ENCODE results near the gene CISH. TPM values are rescaled to one million over a fixed set of nuclear protein-coding genes. Genes with fewer than 3 reads are reported as not detected.

Gene CISH
- total and polyA plus RNA-seq, 9 of the 15 experiments (the other 6 are each of a cell fraction or from before 2014, with no cell fraction given), result 1.7 to 47.7 (median 18.3) TPM

DNA sequence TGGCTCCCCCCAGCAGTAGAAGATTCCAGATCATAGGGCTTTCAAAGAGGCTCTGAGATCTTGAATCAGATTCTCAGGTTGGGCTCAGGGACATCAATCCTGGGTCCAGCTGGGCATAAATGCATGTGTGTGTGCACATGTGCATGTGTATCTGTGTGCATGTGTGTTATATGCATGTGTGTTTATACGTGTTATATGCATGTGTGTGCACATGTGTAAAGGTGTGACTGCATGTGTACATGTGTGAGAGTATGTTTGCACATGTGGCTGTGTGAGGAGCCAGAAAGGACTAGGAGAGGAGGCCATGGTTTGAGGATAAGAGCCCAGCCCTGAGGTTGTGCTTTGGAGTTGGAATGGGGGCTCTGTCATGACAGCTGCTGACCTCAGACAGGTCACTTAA lies 3.6 kb upstream of the CISH start:
- in situ Hi-C loops (cut with MboI), result loop anchor here (5.0 kb wide), 1 partner anchor 762 kb away; no protein-coding TSS in a partner anchor

More for the DNA sequence above, 3.6 kb upstream of the CISH start:
- H3K4me1 ChIP-seq (replicated peaks in 1 of 2; ENCODE audit: control insufficient read depth in 2 of 2, insufficient read depth in 2 of 2, low read length in 2 of 2), result peaks cover 24 to 40% of the 10 kb centered on the region in 2 experiments; a peak in 4 of 5 replicates
- no peak overlapping the region for H3K4me3 ChIP-seq
- ChIA-PET POLR2A (interaction anchor here (1.2 kb wide), 1 partner anchor 1055 kb away, joined by 3 read pairs; no protein-coding TSS in a partner anchor), CTCF (ENCODE audit: low intra/inter-chr PET ratio) (interaction anchor here (0.9 to 5.4 kb wide), 3 partner anchors 38 to 757 kb away, joined by 3 to 56 read pairs (median 5); no protein-coding TSS in a partner anchor)
- no peak for ATAC-seq
- peaks cover 61% of the 10 kb centered on the region for H3K79me2 ChIP-seq (ENCODE audit: control insufficient read depth, insufficient read depth, low read length)
- peaks cover 19% of the 10 kb centered on the region; the same call in 2 of the 3 replicates for H3K36me3 ChIP-seq (ENCODE audit: control insufficient read depth, insufficient read depth, low read length)
- no peak overlapping the region for H3K4me2 ChIP-seq (ENCODE audit: insufficient read depth, low read length)
- no peak for TF ChIP-seq TAF9B (IDR thresholded peaks at IDR 0.05; ENCODE audit: partially characterized antibody)
- TF ChIP-seq POLR2AphosphoS5 (IDR thresholded peaks at IDR 0.05; ENCODE audit: control insufficient read depth, insufficient read depth, low read depth, low read length), result no peak
- no peak for TF ChIP-seq SREBF2 (CRISPR knock-in tag; IDR thresholded peaks at IDR 0.05)
- no peak for TF ChIP-seq KDM4B (IDR thresholded peaks at IDR 0.05; ENCODE audit: borderline replicate concordance in 2 of 2, low read depth in 1 of 2)
- TF ChIP-seq, protein P1, sequence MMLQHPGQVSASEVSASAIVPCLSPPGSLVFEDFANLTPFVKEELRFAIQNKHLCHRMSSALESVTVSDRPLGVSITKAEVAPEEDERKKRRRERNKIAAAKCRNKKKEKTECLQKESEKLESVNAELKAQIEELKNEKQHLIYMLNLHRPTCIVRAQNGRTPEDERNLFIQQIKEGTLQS (IDR thresholded peaks at IDR 0.05), result no peak
- TF ChIP-seq, protein P1 (CRISPR knock-in tag; conservative IDR thresholded peaks at IDR 0.05), result no peak
- TF ChIP-seq SMC3 (conservative IDR thresholded peaks at IDR 0.05; ENCODE audit: insufficient read depth, low read depth, low read length), result no peak
- TF ChIP-seq NEUROD1 (IDR thresholded peaks at IDR 0.05; ENCODE audit: borderline replicate concordance, low read depth, low read length, partially characterized antibody), result no peak
- WGBS (ENCODE audit: insufficient coverage, low coverage, missing lambda C conversion rate), result no CpG with 5 or more reads among the region's 1 CpG
- H4K20me1 ChIP-seq (replicated peaks; ENCODE audit: control insufficient read depth, insufficient read depth, low read length), result peaks cover 6% of the 10 kb centered on the region; the same call in 1 of the 2 replicates
- H2AFZ ChIP-seq (ENCODE audit: low read depth, low read length), result no peak overlapping the region
- no peaks in the 10 kb centered on the region for H3K9me1 ChIP-seq (ENCODE audit: control insufficient read depth, insufficient read depth, low read length)
- BruUV-seq (replicated peaks), result no TSS peak
- no peaks in the 10 kb centered on the region for H3K27me3 ChIP-seq (ENCODE audit: control insufficient read depth in 2 of 2, insufficient read depth in 2 of 2, low read length in 2 of 2)
- no peak overlapping the region for H3K9ac ChIP-seq (ENCODE audit: insufficient read depth in 1 of 2, low read depth in 2 of 2, low read length in 2 of 2)
- no peak for FAIRE-seq
- no peak overlapping the region for H3K27ac ChIP-seq (ENCODE audit: extremely low read depth, low read depth, low read length)
- no peaks in the 10 kb centered on the region for H3K9me3 ChIP-seq (replicated peaks; ENCODE audit: control insufficient read depth, insufficient read depth, low read depth, low read length)
- no peak for DNase-seq (ENCODE audit: extremely low read depth in 1 of 4, low spot score in 3 of 4)
- intact Hi-C loops (cut with micrococcal nuclease), result loop anchor here (10.0 kb wide), 1 partner anchor 770 kb away; the partner anchor contains the start of gene MANF

Measured in K562 (cell line).